Measurements from ENCODE around the gene TMPRSS6. TPM values are rescaled to one million over a fixed set of nuclear protein-coding genes. Genes with fewer than 3 reads are reported as not detected.

The TMPRSS6 gene
- total RNA-seq, 4 donors from 2014 or later: not detected

DNA sequence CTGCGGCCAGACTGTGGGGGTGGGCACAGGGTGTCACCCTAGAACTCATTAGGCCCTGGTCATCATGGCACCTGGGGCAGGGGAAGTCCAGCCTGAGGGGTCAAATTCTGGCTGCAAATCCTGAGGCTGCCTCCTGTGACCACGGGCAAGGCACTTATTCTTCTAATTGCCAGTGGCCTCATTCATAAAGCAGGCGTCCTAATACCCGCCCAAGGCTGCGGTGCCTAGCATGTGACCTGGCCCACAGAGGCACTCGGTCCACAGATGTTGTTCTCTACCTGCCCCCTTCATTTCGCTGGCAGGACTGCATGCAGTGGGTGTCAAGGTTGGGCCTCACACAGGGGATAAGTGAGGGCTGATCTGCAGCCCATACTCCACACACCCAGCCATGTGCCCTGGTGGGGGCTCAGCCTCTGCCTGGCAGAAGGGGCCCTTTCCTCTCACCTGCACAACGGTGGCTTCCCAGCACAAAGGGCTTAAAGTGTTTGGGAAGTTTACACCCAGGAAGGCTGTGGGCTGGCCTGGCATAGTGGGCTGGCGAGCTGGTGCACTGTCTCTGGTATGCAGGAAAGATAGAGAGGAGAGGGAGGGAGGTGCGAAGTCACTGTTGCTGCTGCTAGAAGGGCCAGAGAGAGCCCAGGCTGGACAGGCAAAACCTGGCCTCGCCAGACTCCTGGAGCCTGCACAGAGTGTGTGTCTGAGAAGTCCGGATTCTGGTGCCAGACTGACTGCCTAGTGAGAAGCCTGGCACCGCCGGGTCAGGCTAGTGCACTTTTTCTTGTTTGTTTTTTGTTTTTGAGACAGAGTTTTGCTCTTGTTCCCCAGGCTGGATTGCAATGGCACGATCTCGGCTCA lies 86.8 kb downstream of the TMPRSS6 start:
- TF ChIP-seq, protein P1, sequence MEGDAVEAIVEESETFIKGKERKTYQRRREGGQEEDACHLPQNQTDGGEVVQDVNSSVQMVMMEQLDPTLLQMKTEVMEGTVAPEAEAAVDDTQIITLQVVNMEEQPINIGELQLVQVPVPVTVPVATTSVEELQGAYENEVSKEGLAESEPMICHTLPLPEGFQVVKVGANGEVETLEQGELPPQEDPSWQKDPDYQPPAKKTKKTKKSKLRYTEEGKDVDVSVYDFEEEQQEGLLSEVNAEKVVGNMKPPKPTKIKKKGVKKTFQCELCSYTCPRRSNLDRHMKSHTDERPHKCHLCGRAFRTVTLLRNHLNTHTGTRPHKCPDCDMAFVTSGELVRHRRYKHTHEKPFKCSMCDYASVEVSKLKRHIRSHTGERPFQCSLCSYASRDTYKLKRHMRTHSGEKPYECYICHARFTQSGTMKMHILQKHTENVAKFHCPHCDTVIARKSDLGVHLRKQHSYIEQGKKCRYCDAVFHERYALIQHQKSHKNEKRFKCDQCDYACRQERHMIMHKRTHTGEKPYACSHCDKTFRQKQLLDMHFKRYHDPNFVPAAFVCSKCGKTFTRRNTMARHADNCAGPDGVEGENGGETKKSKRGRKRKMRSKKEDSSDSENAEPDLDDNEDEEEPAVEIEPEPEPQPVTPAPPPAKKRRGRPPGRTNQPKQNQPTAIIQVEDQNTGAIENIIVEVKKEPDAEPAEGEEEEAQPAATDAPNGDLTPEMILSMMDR (IDR thresholded peaks at IDR 0.05; ENCODE audit: low read depth): no peak

DNA sequence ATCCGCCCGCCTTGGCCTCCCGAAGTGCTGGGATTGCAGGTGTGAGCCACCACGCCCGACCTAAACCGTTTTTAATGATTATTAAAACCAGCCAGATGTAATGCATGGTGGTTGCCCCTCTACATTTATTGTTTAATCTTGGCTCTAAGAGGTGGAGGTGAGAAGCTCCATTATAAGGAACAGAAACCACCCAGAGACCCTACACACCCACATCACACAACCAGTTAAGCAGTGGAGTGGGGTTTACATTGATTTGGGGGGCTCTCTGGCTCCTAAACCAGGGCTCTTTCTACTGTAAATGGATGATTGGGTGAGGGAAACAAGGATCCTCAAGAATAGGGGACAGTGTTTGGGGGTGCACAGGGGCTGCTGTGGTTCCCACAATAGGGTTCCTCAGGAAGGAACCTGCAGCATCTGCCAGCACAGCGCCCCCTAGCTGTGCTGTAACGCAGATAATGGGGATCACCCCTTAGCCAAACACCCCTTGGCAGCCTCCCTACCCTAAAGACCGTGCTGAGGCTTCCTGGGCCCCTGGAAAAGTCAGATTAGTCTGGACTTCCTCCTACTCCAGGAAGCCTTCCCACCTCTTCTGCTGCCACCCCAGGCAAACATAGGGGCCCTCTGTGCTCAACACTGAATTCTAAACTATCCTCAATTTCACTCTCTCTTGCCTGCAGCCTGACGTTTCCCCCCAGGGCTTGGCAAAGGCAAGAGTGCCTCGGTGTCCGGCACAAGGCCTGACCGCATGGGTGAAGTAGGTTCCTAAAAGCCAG lies 87.6 kb downstream of the TMPRSS6 start:
- TF ChIP-seq, protein P1 (IDR thresholded peaks at IDR 0.05; ENCODE audit: low read depth): no peak

GRCh38 chr22:37021041-37021440 lies 88.5 kb downstream of the TMPRSS6 start:
- TF ChIP-seq, protein P1 (IDR thresholded peaks at IDR 0.05; ENCODE audit: low read depth): no peak

- TF ChIP-seq, protein P1 (IDR thresholded peaks at IDR 0.05; ENCODE audit: low read depth): no peak
Measured at GRCh38 chr22:37020192-37020479, 89.4 kb downstream of the TMPRSS6 start.

DNA sequence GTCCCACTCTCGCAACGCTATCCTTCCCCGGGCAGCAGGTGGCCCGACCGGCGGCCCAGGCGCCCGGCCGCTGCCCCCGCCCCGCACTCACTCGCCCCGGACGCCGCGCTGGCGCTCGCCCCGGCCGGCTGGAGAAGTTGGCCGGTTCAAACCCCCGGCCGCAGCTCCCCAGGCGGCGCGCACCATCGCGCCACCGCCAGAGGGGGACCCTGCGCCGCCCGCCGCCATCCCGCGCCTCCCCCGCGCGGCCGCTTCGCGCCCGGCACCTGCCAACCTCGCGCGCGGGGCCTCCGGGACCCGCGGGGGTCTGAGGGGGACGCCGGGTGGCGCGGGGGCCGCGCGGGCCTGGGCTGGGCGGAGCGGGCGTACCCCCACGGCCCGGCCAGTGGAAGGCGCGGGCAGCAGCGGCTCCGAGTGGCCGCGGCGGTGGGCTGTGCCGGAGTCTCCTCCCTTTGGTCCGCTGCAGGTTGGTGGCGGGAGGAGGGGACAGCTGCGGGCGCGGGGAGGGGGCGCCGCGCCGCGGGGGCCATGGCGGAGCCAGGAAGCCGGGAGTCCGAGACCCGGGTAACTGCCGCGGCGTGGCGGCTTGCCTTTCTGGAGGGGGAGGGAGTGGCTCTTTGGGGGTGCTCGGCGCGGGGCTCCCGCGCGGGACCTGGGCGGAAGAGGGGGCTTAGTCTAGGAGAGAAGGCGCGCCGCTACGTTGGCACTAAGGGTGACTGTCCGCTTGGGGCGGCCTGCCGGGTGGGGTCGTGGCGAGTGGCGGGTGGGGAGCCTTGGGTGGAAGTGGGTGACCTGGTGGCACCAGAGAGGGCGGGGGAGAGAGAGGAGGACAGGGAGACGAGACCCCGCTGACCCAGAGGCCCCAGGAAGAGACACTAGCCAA lies 90.0 kb downstream of the TMPRSS6 start, which contains the start of the genes MPST and TST:
TSS of gene MPST (plus strand) at position 434 of the 883 bp plus-strand sequence. CDS start at position 529, 95 bp downstream.
TSS of gene TST (minus strand) at position 139 of the 883 bp plus-strand sequence. CDS start 715 bp downstream, outside the sequence.
- TF ChIP-seq, protein P1 (IDR thresholded peaks at IDR 0.05; ENCODE audit: low read depth): no peak

- TF ChIP-seq, protein P1 (IDR thresholded peaks at IDR 0.05; ENCODE audit: low read depth): no peak
Measured at GRCh38 chr22:37018815-37019308, 90.7 kb downstream of the TMPRSS6 start.

Measured in subcutaneous adipose tissue (tissue), 4 donors.